ENCODE results near the gene PRAF2.

DNA sequence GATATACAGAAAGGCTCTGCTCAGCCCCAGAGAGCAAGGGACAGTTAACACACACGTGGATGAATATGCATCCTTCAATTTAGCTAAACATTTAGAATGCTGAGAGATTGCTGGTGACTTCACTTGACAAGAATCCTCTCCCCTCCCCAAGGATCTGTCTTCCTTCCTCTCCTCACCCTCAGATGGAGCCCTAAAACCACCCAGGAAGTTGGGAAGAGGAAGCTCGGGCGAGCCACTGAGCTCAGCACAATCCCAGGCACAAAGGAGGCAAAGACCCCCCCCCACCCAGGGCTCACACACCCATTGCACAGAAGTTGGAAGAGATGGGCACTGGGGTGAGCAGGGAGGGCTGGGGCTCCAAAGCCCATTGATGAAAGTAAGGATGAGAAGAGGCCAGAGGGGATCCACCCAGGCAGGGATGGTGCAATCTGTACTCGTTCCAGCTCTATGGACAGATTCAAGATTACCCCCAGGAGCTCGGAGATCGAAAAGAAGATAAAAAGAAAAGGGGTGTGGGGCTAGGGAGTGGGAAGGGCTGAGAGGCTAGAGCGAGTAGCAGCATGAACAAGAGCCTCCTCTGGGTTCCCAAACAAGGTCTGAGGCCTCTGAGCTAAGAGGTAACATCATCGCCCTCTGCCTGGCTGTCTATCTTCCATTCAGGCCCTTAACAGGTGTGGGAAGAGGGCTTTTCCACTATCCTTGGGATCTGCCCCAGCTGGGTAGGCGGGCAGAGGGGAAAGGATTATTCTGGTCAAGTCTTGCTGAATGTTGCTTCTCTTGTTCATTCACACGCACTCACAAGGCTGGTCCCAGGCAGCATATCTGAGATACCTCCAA, 31.8 kb downstream of the PRAF2 start:
- TF ChIP-seq POLR2AphosphoS5 (IDR thresholded peaks at IDR 0.05; ENCODE audit: borderline replicate concordance, low read depth, low read length), result no peak
- TF ChIP-seq EZH2 (IDR thresholded peaks at IDR 0.05), result no peak
- TF ChIP-seq FOXP2 (optimal IDR thresholded peaks at IDR 0.05; ENCODE audit: control extremely low read depth, extremely low read length, insufficient read depth), result no peak
